OCI-LY7 (cell line): ENCODE measurements around the gene EIF4A2. TPM values are rescaled to one million over a fixed set of nuclear protein-coding genes. Genes with fewer than 3 reads are reported as not detected.

Source experiments
- BruUV-seq: library from RNA; stranded (reverse); fragments of 400-500 nt; replicated peaks from 2 replicates; lab custom pipeline; 2021; lab: Mats Ljungman, UMichigan
- CTCF ChIA-PET: fragments of 300-600 bp; sonication (Branson Sonifier 250); formaldehyde crosslinking; loops from one replicate; lab custom pipeline; 2022; ENCODE audit warnings: antibody characterized with exemption; ENCODE audit not compliant: unreplicated experiment; lab: Charles Lee
- POLR2A ChIA-PET: fragments of 300-600 bp; sonication (Branson Sonifier 250); formaldehyde crosslinking; loops from one replicate; lab custom pipeline; 2022; ENCODE audit warnings: antibody characterized with exemption; lab: Charles Lee
- DNase-seq: peaks from one replicate; pipeline ENCODE4 v3.0.0-alpha.2; 2015; ENCODE audit warnings: low spot score
- H2AFZ ChIP-seq: fragments of 200-600 bp; sonication (generic), shearing (Covaris generic); 2 replicates; pipeline ENCODE4 v1.6.1; 2014; ENCODE audit warnings: mild to moderate bottlenecking, antibody characterized with exemption, low read length, moderate library complexity
- H3K27ac ChIP-seq: fragments of 200-600 bp; sonication (generic); 2 replicates; pipeline ENCODE4 v1.5.1; 2014; ENCODE audit warnings: mixed run types, low read depth, mild to moderate bottlenecking, moderate library complexity, low read length, inconsistent platforms; ENCODE audit not compliant: poor library complexity, severe bottlenecking
- H3K36me3 ChIP-seq: fragments of 200-600 bp; sonication (generic); 2 replicates; pipeline ENCODE4 v1.6.1; 2014; ENCODE audit warnings: mild to moderate bottlenecking, antibody characterized with exemption, low read length, moderate library complexity, mixed read lengths; ENCODE audit not compliant: insufficient read depth
- H3K4me1 ChIP-seq: fragments of 200-600 bp; sonication (generic); 2 replicates; pipeline ENCODE4 v1.5.1; 2014; ENCODE audit warnings: mild to moderate bottlenecking, low read length; ENCODE audit not compliant: insufficient read depth, poor library complexity, severe bottlenecking
- H3K4me2 ChIP-seq: fragments of 200-600 bp; sonication (generic); 2 replicates; pipeline ENCODE4 v1.6.1; 2014; ENCODE audit warnings: mild to moderate bottlenecking, low read length
- H3K4me3 ChIP-seq: fragments of 200-600 bp; sonication (generic); 2 replicates; pipeline ENCODE4 v1.5.1; 2014; ENCODE audit warnings: mild to moderate bottlenecking, low read depth, low read length; ENCODE audit not compliant: poor library complexity, severe bottlenecking
- H3K79me2 ChIP-seq: fragments of 200-600 bp; sonication (generic); 2 replicates; pipeline ENCODE4 v1.6.1; 2016; ENCODE audit warnings: low read depth, mild to moderate bottlenecking, low read length, moderate library complexity, mixed read lengths; ENCODE audit not compliant: insufficient read depth
- H3K9me2 ChIP-seq: fragments of 200-600 bp; sonication (generic); 2 replicates; pipeline ENCODE4 v1.6.1; 2016; ENCODE audit warnings: mild to moderate bottlenecking, low read length, mixed read lengths; ENCODE audit not compliant: insufficient read depth
- H3K9me3 ChIP-seq: fragments of 200-600 bp; sonication (generic); 2 replicates; pipeline ENCODE4 v1.6.1; 2014; ENCODE audit warnings: mild to moderate bottlenecking, mixed run types, low read length, mixed read lengths
- H4K20me1 ChIP-seq: fragments of 200-600 bp; sonication (generic); 2 replicates; pipeline ENCODE4 v1.6.1; 2014; ENCODE audit warnings: mild to moderate bottlenecking, antibody characterized with exemption, low read length, moderate library complexity, mixed read lengths; ENCODE audit not compliant: insufficient read depth
- CTCF ChIP-seq: fragments of 200-600 bp; sonication (generic); conservative IDR thresholded peaks from 2 replicates; pipeline ENCODE4 v1.5.1; 2014; ENCODE audit warnings: mild to moderate bottlenecking, antibody characterized with exemption, low read length, moderate library complexity, mixed read lengths
- EZH2phosphoT487 ChIP-seq: fragments of 200-600 bp; sonication (generic); IDR thresholded peaks from 2 replicates; pipeline ENCODE4 v1.6.1; 2018; ENCODE audit warnings: low read depth, borderline replicate concordance, mild to moderate bottlenecking, mixed run types, antibody characterized with exemption, low read length, moderate library complexity, mixed read lengths
- intact Hi-C: fragments of 100-400 bp; cut with micrococcal nuclease; formaldehyde crosslinking; loops from one replicate; pipeline ENCODE4 v1.10.0; 2022; ENCODE audit not compliant: unreplicated experiment
- total RNA-seq, 2 experiments: library from RNA; depleted of rRNA in 1 of 2; stranded (reverse); fragments of >200 nt in 1 of 2; shearing (Covaris generic) in 1 of 2; gene quantifications; 2 replicates each; pipeline ENCODE4 v1.2.3, GENCODE V29; 2014 to 2022

The EIF4A2 gene
- total RNA-seq, 2 experiments from 2014 or later = 437 to 506 TPM

GRCh38 chr3:186784820-186785494, 1.6 kb downstream of the EIF4A2 start:
- Histone ChIP-seq H3K4me2 (peak overlapping the region; percentile 98), H3K4me1 (peaks cover 53% of the 10 kb centered on the region), H3K27ac (peak overlapping the region; percentile 99), H3K9me2 (no peaks in the 10 kb centered on the region), H3K9me3 (no peaks in the 10 kb centered on the region), H3K36me3 (peaks cover 66% of the 10 kb centered on the region), H4K20me1 (peaks cover 45% of the 10 kb centered on the region), H2AFZ (no peak overlapping the region), H3K79me2 (peaks cover 70% of the 10 kb centered on the region), H3K4me3 (peak overlapping the region; percentile 98)
- CTCF ChIA-PET = interaction anchor here (0.7 kb wide), 1 partner anchor 13 kb away, joined by 4 read pairs; no protein-coding TSS in a partner anchor
- no TSS peak for BruUV-seq
- intact Hi-C loops = loop anchor here (2.0 to 5.0 kb wide), 2 partner anchors 22 to 147 kb away; partner anchors contain the start of genes RFC4 and ST6GAL1
- DNase-seq = no peak
- no peak for TF ChIP-seq CTCF
- TF ChIP-seq EZH2phosphoT487 = no peak
- POLR2A ChIA-PET = interaction anchor here (0.7 to 5.3 kb wide), 11 partner anchors 7 to 847 kb away, joined by 3 to 47 read pairs (median 8); partner anchors contain the start of genes DNAJB11, RFC4 and TRA2B

- Histone ChIP-seq H3K4me1 (peaks cover 53% of the 10 kb centered on the region), H3K4me3 (peak overlapping the region; percentile 98), H4K20me1 (peaks cover 45% of the 10 kb centered on the region), H3K9me3 (no peaks in the 10 kb centered on the region), H2AFZ (no peak overlapping the region), H3K36me3 (peaks cover 72% of the 10 kb centered on the region), H3K79me2 (peaks cover 70% of the 10 kb centered on the region), H3K4me2 (peak overlapping the region; percentile 98), H3K9me2 (no peaks in the 10 kb centered on the region), H3K27ac (peak overlapping the region; percentile 99)
- TF ChIP-seq CTCF (no peak), EZH2phosphoT487 (no peak)
- DNase-seq = no peak
- CTCF ChIA-PET = interaction anchor here (0.7 kb wide), 1 partner anchor 13 kb away, joined by 4 read pairs; no protein-coding TSS in a partner anchor
- POLR2A ChIA-PET = interaction anchor here (0.6 to 5.3 kb wide), 7 partner anchors 13 to 215 kb away, joined by 3 to 47 read pairs (median 4); partner anchors contain the start of genes DNAJB11 and RFC4
- intact Hi-C loops = loop anchor here (2.0 to 5.0 kb wide), 2 partner anchors 21 to 147 kb away; partner anchors contain the start of genes RFC4 and ST6GAL1
- no TSS peak for BruUV-seq
These were observed 2.2 kb downstream of the EIF4A2 start for GRCh38 chr3:186785495-186786018.
